PC-3 (cell line): ENCODE data around the gene GRIN2D. TPM values are rescaled to one million over a fixed set of nuclear protein-coding genes. Genes with fewer than 3 reads are reported as not detected.

Source experiments
- ATAC-seq: fragments of 200-7000 bp; cut with Tn5 transposase; 2 replicates; pipeline ENCODE4 v1.9.1; 2020; ENCODE audit warnings: mild to moderate bottlenecking, moderate library complexity
- BruUV-seq: library from RNA; stranded (reverse); fragments of 400-500 nt; replicated peaks from 2 replicates; lab custom pipeline; 2021; lab: Mats Ljungman, UMichigan
- CTCF ChIA-PET: fragments of 300-600 bp; sonication (Branson Sonifier 250); formaldehyde crosslinking; loops from one replicate; lab custom pipeline; 2022; ENCODE audit warnings: antibody characterized with exemption; lab: Charles Lee
- POLR2A ChIA-PET: fragments of 300-600 bp; sonication (Branson Sonifier 250); formaldehyde crosslinking; loops from one replicate; lab custom pipeline; 2022; ENCODE audit warnings: antibody characterized with exemption; ENCODE audit not compliant: unreplicated experiment; lab: Charles Lee
- DNase-seq: peaks from one replicate; pipeline ENCODE4 v3.0.0-alpha.2; 2015
- H2AFZ ChIP-seq: fragments of 300-600 bp; sonication (generic); 2 replicates; pipeline ENCODE4 v1.6.0; 2016; ENCODE audit warnings: antibody characterized with exemption, low read length
- H3F3A ChIP-seq: fragments of 300-600 bp; sonication (generic); one replicate; pipeline ENCODE4 v1.6.0; 2017; ENCODE audit warnings: antibody characterized with exemption, low read length, control low read depth, mild to moderate bottlenecking; ENCODE audit not compliant: unreplicated experiment
- H3K27ac ChIP-seq: fragments of 300-600 bp; sonication (generic); 2 replicates; pipeline ENCODE4 v1.5.1; 2016; ENCODE audit warnings: mild to moderate bottlenecking, low read length
- H3K27me3 ChIP-seq: fragments of 300-600 bp; sonication (generic); 2 replicates; pipeline ENCODE4 v1.6.1; 2016; ENCODE audit warnings: low read length, mixed read lengths
- H3K36me3 ChIP-seq: fragments of 300-600 bp; sonication (generic); 2 replicates; pipeline ENCODE4 v1.6.1; 2016; ENCODE audit warnings: low read depth, mixed run types, low read length, mixed read lengths
- H3K4me1 ChIP-seq: fragments of 300-600 bp; sonication (generic); 2 replicates; pipeline ENCODE4 v1.5.1; 2016; ENCODE audit warnings: low read length; ENCODE audit not compliant: insufficient read depth
- H3K4me2 ChIP-seq: fragments of 300-600 bp; sonication (generic); 2 replicates; pipeline ENCODE4 v1.6.0; 2016; ENCODE audit warnings: low read length
- H3K4me3 ChIP-seq: fragments of 300-600 bp; sonication (generic); 2 replicates; pipeline ENCODE4 v1.5.1; 2016; ENCODE audit warnings: mild to moderate bottlenecking, low read length, mixed read lengths
- H3K79me2 ChIP-seq: fragments of 300-600 bp; sonication (generic); 2 replicates; pipeline ENCODE4 v1.6.1; 2017; ENCODE audit warnings: low read length, mixed read lengths
- H3K9ac ChIP-seq: fragments of 300-600 bp; sonication (generic); 2 replicates; pipeline ENCODE4 v1.6.0; 2016; ENCODE audit warnings: mild to moderate bottlenecking, low read length
- H3K9me2 ChIP-seq: fragments of 300-600 bp; sonication (generic); replicated peaks from 2 replicates; pipeline ENCODE4 v1.6.1; 2016; ENCODE audit warnings: mixed run types, low read length, mixed read lengths
- H3K9me3 ChIP-seq: fragments of 300-600 bp; sonication (generic); 2 replicates; pipeline ENCODE4 v1.6.1; 2016; ENCODE audit warnings: low read length, mixed read lengths
- H4K20me1 ChIP-seq: fragments of 300-600 bp; sonication (generic); 2 replicates; pipeline ENCODE4 v1.6.1; 2016; ENCODE audit warnings: low read length, mixed read lengths
- CTCF ChIP-seq: fragments of 300-600 bp; sonication (generic); conservative IDR thresholded peaks from 2 replicates; pipeline ENCODE4 v1.5.1; 2017; ENCODE audit warnings: antibody characterized with exemption, low read depth, mild to moderate bottlenecking, low read length
- EZH2 ChIP-seq: fragments of 300-600 bp; sonication (generic); IDR thresholded peaks from one replicate; pipeline ENCODE4 v1.6.1; 2017; ENCODE audit warnings: antibody characterized with exemption, mild to moderate bottlenecking, low read length; ENCODE audit not compliant: unreplicated experiment
- EZH2phosphoT487 ChIP-seq: fragments of 300-600 bp; sonication (generic); IDR thresholded peaks from 2 replicates; pipeline ENCODE4 v1.6.1; 2018; ENCODE audit warnings: mild to moderate bottlenecking, antibody characterized with exemption, low read length, borderline replicate concordance
- intact Hi-C: fragments of 100-400 bp; cut with micrococcal nuclease; formaldehyde crosslinking; loops from 2 replicates; pipeline ENCODE4 v1.9.0; 2023
- total RNA-seq: library from RNA; depleted of rRNA; stranded (reverse); fragments of >200 nt; gene quantifications from 2 replicates; pipeline ENCODE4 v1.2.3, GENCODE V29; 2014

GRIN2D gene
- total RNA-seq, 1 experiment from 2014 or later = 0.51 TPM

GRCh38 chr19:48405850-48406249 lies 12.4 kb downstream of the GRIN2D start:
- Histone ChIP-seq H3K4me2 (no peak overlapping the region), H3K9me3 (no peaks in the 10 kb centered on the region)

GRCh38 chr19:48413879-48414587 lies 20.6 kb downstream of the GRIN2D start:
- Histone ChIP-seq H3K79me2 (no peaks in the 10 kb centered on the region), H3K27ac (no peak overlapping the region), H4K20me1 (no peaks in the 10 kb centered on the region), H3K4me2 (no peak overlapping the region), H3K4me1 (peaks cover 2% of the 10 kb centered on the region; the same call in 1 of the 2 replicates), H3K36me3 (no peaks in the 10 kb centered on the region), H3F3A (no peaks in the 10 kb centered on the region), H3K9ac (no peak overlapping the region), H3K9me2 (no peaks in the 10 kb centered on the region), H3K4me3 (no peak overlapping the region), H2AFZ (no peak overlapping the region), H3K9me3 (no peaks in the 10 kb centered on the region), H3K27me3 (no peaks in the 10 kb centered on the region)
- no TSS peak for BruUV-seq
- peak; percentile 71 for ATAC-seq
- ChIA-PET CTCF (no interaction called here), POLR2A (no interaction called here)
- no peak for TF ChIP-seq CTCF
- no peak for TF ChIP-seq EZH2
- TF ChIP-seq EZH2phosphoT487 = no peak
- intact Hi-C loops = no loop called here
- peak; percentile 54 for DNase-seq

More at GRCh38 chr19:48405850-48406249, 12.4 kb downstream of the GRIN2D start:
- Histone ChIP-seq H3K79me2 (no peaks in the 10 kb centered on the region), H3K9me2 (no peaks in the 10 kb centered on the region), H3K36me3 (no peaks in the 10 kb centered on the region), H3K4me3 (no peak overlapping the region), H3F3A (no peaks in the 10 kb centered on the region), H3K9ac (no peak overlapping the region), H3K4me1 (no peaks in the 10 kb centered on the region), H4K20me1 (no peaks in the 10 kb centered on the region), H3K27me3 (no peaks in the 10 kb centered on the region), H3K27ac (no peak overlapping the region), H2AFZ (no peak overlapping the region)
- ATAC-seq (no peak), DNase-seq (peak; percentile 36)
- TF ChIP-seq CTCF (no peak), EZH2 (no peak), EZH2phosphoT487 (no peak)
- intact Hi-C loops = no loop called here
- ChIA-PET POLR2A (no interaction called here), CTCF (no interaction called here)
- BruUV-seq = no TSS peak

- Histone ChIP-seq H3K9ac (no peak overlapping the region), H3K4me3 (no peak overlapping the region), H3K9me2 (no peaks in the 10 kb centered on the region), H3K36me3 (no peaks in the 10 kb centered on the region), H3K4me2 (no peak overlapping the region), H3K27me3 (no peaks in the 10 kb centered on the region), H3K4me1 (peaks cover 2% of the 10 kb centered on the region; the same call in 1 of the 2 replicates), H2AFZ (no peak overlapping the region), H3K27ac (no peak overlapping the region), H3K9me3 (no peaks in the 10 kb centered on the region), H3K79me2 (no peaks in the 10 kb centered on the region), H4K20me1 (no peaks in the 10 kb centered on the region), H3F3A (no peaks in the 10 kb centered on the region)
- peak; percentile 64 for DNase-seq
- CTCF ChIA-PET = no interaction called here
- POLR2A ChIA-PET = no interaction called here
- no peak for TF ChIP-seq EZH2phosphoT487
- no peak for TF ChIP-seq CTCF
- no peak for TF ChIP-seq EZH2
- no TSS peak for BruUV-seq
- intact Hi-C loops = no loop called here
- ATAC-seq = peak; percentile 27; the same call in 1 of the 2 replicates
These were observed 21.9 kb downstream of the GRIN2D start for GRCh38 chr19:48415395-48415794.
